Gastrocnemius medialis (tissue), 4 donors: ENCODE measurements around the gene ATP5PB.

Experiments
- CTCF ChIP-seq, 5 experiments: fragments of 450-650 bp in 3 of 5; fragments of 200-600 bp in 2 of 5; sonication (generic) in 2 of 5; IDR thresholded peaks in 4 of 5; conservative IDR thresholded peaks in 1 of 5; 1 replicate in 4 of 5; 2 replicates in 1 of 5; pipeline ENCODE4 v1.5.1; 2016 to 2019; ENCODE audit warnings: antibody characterized with exemption in 5 of 5, mild to moderate bottlenecking in 3 of 5, moderate library complexity in 3 of 5
- POLR2A ChIP-seq, 2 donors: fragments of 450-650 bp; IDR thresholded peaks; one replicate each; pipeline ENCODE4 v1.6.1; 2017; ENCODE audit warnings: antibody characterized with exemption in 2 of 2, mild to moderate bottlenecking in 2 of 2, moderate library complexity in 2 of 2

- TF ChIP-seq CTCF (IDR thresholded peaks at IDR 0.05 in 4 of 5, conservative IDR thresholded peaks at IDR 0.05 in 1 of 5), result no peak
- no peak for TF ChIP-seq POLR2A (IDR thresholded peaks at IDR 0.05)
Observed at GRCh38 chr1:111424281-111424680, 25.0 kb upstream of the ATP5PB start.
